Pancreas (tissue), 10 donors: ENCODE results near the gene ADAMTS7. TPM values are rescaled to one million over a fixed set of nuclear protein-coding genes. Genes with fewer than 3 reads are reported as not detected.
A peak's percentile ranks its signal among the peaks of the same experiment; 100 is the strongest.
"Not testable (repeated sequence)": the region's sequence is repeated elsewhere in the genome, so short reads cannot be mapped to it uniquely, and the experiment has no call there.

Source experiments
- ATAC-seq, 4 donors: fragments of 200-7000 bp; cut with Tn5 transposase; one replicate each; pipeline versions ENCODE4 v1.8.0 to v1.9.1; 2020; ENCODE audit warnings: mild to moderate bottlenecking in 4 of 4, moderate library complexity in 4 of 4
- DNase-seq, 6 donors: peaks; one replicate each; pipeline ENCODE4 v3.0.0-alpha.2; 2020
- FAIRE-seq: peaks from 2 replicates; lab custom pipeline; 2012; peaks lifted over from hg19 to GRCh38; lab: Jason Lieb, UNC
- H3K27ac ChIP-seq, 4 donors: fragments of 200-600 bp; sonication (generic); 1 replicate in 3 of 4; 2 replicates in 1 of 4; pipeline versions ENCODE4 v1.5.0 to v1.8.0; 2020
- H3K27me3 ChIP-seq, 4 donors: fragments of 200-600 bp; one replicate each; pipeline ENCODE4 v1.8.0; 2021
- H3K36me3 ChIP-seq, 3 donors: fragments of 200-600 bp; sonication (generic) in 1 of 3; one replicate each; pipeline versions ENCODE4 v1.5.0 to v1.8.0; 2020 to 2021
- H3K4me1 ChIP-seq, 3 donors: fragments of 200-600 bp; one replicate each; pipeline ENCODE4 v1.8.0; 2021
- H3K4me3 ChIP-seq, 4 donors: fragments of 200-600 bp; sonication (generic) in 2 of 4; one replicate each; pipeline versions ENCODE4 v1.5.0 to v1.8.0; 2020 to 2021
- H3K9me3 ChIP-seq, 4 donors: fragments of 200-600 bp; one replicate each; pipeline ENCODE4 v1.8.0; 2021
- CTCF ChIP-seq, 4 donors: fragments of 200-600 bp; sonication (generic) in 3 of 4; IDR thresholded peaks; one replicate each; pipeline versions ENCODE4 v1.5.0 to v1.8.0; 2021; ENCODE audit warnings: antibody characterized with exemption in 4 of 4
- WGBS, 2 donors: extraction: QIAGEN DNeasy Blood & Tissue Kit; methylation state at CpG; one replicate each; pipeline ENCODE4 v1.1.7; 2013; 5-methylcytosine and 5-hydroxymethylcytosine counted together
- intact Hi-C, 3 donors: fragments of 100-400 bp; cut with DNase I; formaldehyde crosslinking; loops; one replicate each; pipeline versions ENCODE4 v1.11.1 to v1.14.2; 2022
- polyA plus RNA-seq, 2 donors: library from polyadenylated mRNA; stranded (reverse); fragments of 200-250 nt; gene quantifications; one replicate each; pipeline ENCODE4 v1.2.3, GENCODE V29; 2013
- total RNA-seq, 6 donors: library from RNA; stranded (reverse); fragmentation: NEBNext Ultra II Directional in 4 of 6; extraction: Animal tissue kit (Norgen Biotek cat#: 25700) in 4 of 6; gene quantifications; one replicate each; pipeline versions ENCODE4 v1.2.1 to v1.2.4, GENCODE V29; 2021 to 2023
- donor health status: healthy with polysubstance abuse.
- donor health status: DM: no; HTN: no; CAD: no; lungs with moderate emphysema.
- donor health status: DM: no; HTN: no; CAD: no.
- donor health status: control.
- donor health status: control.
- donor health status: Bipolar disorder and iron deficiency.
- donor health status: DM: yes; HTN: yes; CAD: no.
- donor health status: DM: no; HTN: no; CAD: no.
- donor health status: DM: no; HTN: no; CAD: no.
- donor health status: DM: yes; HTN: yes; CAD: no.

ADAMTS7 gene
- total and polyA plus RNA-seq, 8 donors, result 0.20 to 1.4 (median 0.69) TPM

- Histone ChIP-seq H3K36me3 (no peaks in the 10 kb centered on the region), H3K9me3 (no peaks in the 10 kb centered on the region), H3K27me3 (no peaks in the 10 kb centered on the region), H3K4me3 (no peak overlapping the region), H3K4me1 (no peaks in the 10 kb centered on the region), H3K27ac (no peak overlapping the region)
- intact Hi-C loops, result no loop called here
- no peak for FAIRE-seq
- peak in 3 of 6 donors; percentile 9 to 69 (median 51) for DNase-seq
- ATAC-seq, result no peak
- no peak for TF ChIP-seq CTCF (IDR thresholded peaks at IDR 0.05)
- 90 to 92% methylated on average over 26 of the region's 26 CpGs for WGBS, 2 donors
Observed at GRCh38 chr15:78763796-78764241, 47.4 kb downstream of the ADAMTS7 start.

- WGBS, 2 donors, result 89 to 94% methylated on average over 26 to 29 of the region's 29 CpGs
- Histone ChIP-seq H3K27ac (no peak overlapping the region), H3K9me3 (no peaks in the 10 kb centered on the region), H3K36me3 (no peaks in the 10 kb centered on the region), H3K4me1 (no peaks in the 10 kb centered on the region), H3K4me3 (no peak overlapping the region), H3K27me3 (no peaks in the 10 kb centered on the region)
- peak in 2 of 6 donors; percentile 12 to 37 for DNase-seq
- intact Hi-C loops, result no loop called here
- ATAC-seq, result no peak
- no peak for TF ChIP-seq CTCF (IDR thresholded peaks at IDR 0.05)
- FAIRE-seq, result no peak
Observed at GRCh38 chr15:78762985-78763795, 48.1 kb downstream of the ADAMTS7 start.

DNA sequence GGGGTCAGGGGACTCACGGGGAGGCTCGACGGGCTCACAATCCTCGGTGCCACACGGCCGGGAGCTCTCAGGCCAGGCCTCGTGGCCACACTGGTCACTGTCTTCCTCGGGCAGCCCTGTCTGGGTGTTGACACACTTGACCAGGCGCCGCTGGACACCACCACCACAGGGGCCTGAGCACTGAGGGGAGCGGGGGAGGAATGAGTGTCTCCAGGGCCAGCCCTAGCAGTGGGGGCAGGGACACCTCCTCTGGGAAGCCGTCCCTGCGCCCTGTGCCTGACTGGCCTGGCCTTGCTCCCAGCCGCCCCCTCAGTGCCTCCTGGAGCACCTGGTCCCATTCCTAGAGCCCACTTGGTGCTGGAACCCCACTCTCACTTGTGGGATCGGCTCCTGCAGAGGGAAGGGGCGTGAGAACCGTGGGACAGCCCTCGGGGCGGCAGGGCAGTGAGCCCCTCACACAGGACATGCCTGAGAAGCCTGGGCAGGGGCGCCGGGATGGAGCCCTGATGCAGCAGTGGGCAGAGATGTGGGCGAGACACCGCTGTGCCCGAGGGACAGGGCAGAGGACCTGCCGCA lies 48.8 kb downstream of the ADAMTS7 start:
- FAIRE-seq, H3K27ac ChIP-seq, H3K27me3 ChIP-seq, H3K4me1 ChIP-seq, intact Hi-C loops, ATAC-seq, H3K9me3 ChIP-seq, H3K4me3 ChIP-seq, H3K36me3 ChIP-seq: not testable (repeated sequence)
- DNase-seq, result peak in 3 of 6 donors; percentile 11 to 64 (median 37)
- 90 to 96% methylated on average over 19 to 25 of the region's 25 CpGs for WGBS, 2 donors

- Histone ChIP-seq H3K4me1 (no peaks in the 10 kb centered on the region), H3K4me3 (no peak overlapping the region), H3K36me3 (no peaks in the 10 kb centered on the region), H3K9me3 (no peaks in the 10 kb centered on the region), H3K27me3 (no peaks in the 10 kb centered on the region), H3K27ac (no peak overlapping the region)
- TF ChIP-seq CTCF (IDR thresholded peaks at IDR 0.05), result no peak
- FAIRE-seq (no peak), ATAC-seq (no peak), DNase-seq (peak in 2 of 6 donors; percentile 6 to 39)
- WGBS, 2 donors, result 79 to 85% methylated on average over 3 of the region's 3 CpGs
- intact Hi-C loops, result no loop called here
Observed at GRCh38 chr15:78761891-78762385, 49.3 kb downstream of the ADAMTS7 start.

GRCh38 chr15:78761475-78761874 lies 49.8 kb downstream of the ADAMTS7 start:
- 84 to 89% methylated on average over 9 of the region's 9 CpGs for WGBS, 2 donors
- not testable (repeated sequence) for FAIRE-seq

More at GRCh38 chr15:78761475-78761874, 49.8 kb downstream of the ADAMTS7 start:
- ATAC-seq, result peak in 1 of 4 donors; percentile 15
- H3K27me3 ChIP-seq, intact Hi-C loops, H3K27ac ChIP-seq, H3K4me3 ChIP-seq, H3K36me3 ChIP-seq, H3K4me1 ChIP-seq, H3K9me3 ChIP-seq: not testable (repeated sequence)
- peak in 3 of 6 donors; percentile 13 to 26 (median 18) for DNase-seq
